Activated naive CD8-positive, alpha-beta T cell (primary cell): ENCODE measurements around the gene VASH2.
"Not testable (repeated sequence)": the region's sequence is repeated elsewhere in the genome, so short reads cannot be mapped to it uniquely, and the experiment has no call there.

ENCODE experiments used
- H3K27ac Mint-ChIP-seq: one replicate; pipeline ENCODE4 v1.8.0; 2021; ENCODE audit warnings: mixed read lengths
- H3K27me3 Mint-ChIP-seq: one replicate; pipeline ENCODE4 v1.8.0; 2021; ENCODE audit warnings: mixed read lengths
- H3K36me3 Mint-ChIP-seq: one replicate; pipeline ENCODE4 v1.8.0; 2021; ENCODE audit warnings: mixed read lengths
- H3K4me1 Mint-ChIP-seq: one replicate; pipeline ENCODE4 v1.8.0; 2021; ENCODE audit warnings: low read depth, mixed read lengths
- H3K4me3 Mint-ChIP-seq: one replicate; pipeline ENCODE4 v1.8.0; 2021; ENCODE audit warnings: mild to moderate bottlenecking, mixed read lengths
- H3K9me3 Mint-ChIP-seq: one replicate; pipeline ENCODE4 v1.8.0; 2021; ENCODE audit warnings: low read depth, mixed read lengths

VASH2 gene

GRCh38 chr1:213003256-213003655 is 52.9 kb downstream of the VASH2 start:
- H3K4me3 Mint-ChIP-seq, result no peak overlapping the region
- H3K27ac Mint-ChIP-seq, result peak overlapping the region; percentile 47
- no peaks in the 10 kb centered on the region for H3K9me3 Mint-ChIP-seq
- peaks cover 7% of the 10 kb centered on the region for H3K36me3 Mint-ChIP-seq
- no peaks in the 10 kb centered on the region for H3K27me3 Mint-ChIP-seq
- peaks cover 2% of the 10 kb centered on the region for H3K4me1 Mint-ChIP-seq

- H3K36me3 Mint-ChIP-seq, result peaks cover 6% of the 10 kb centered on the region
Observed at GRCh38 chr1:213008564-213008963, 58.2 kb downstream of the VASH2 start.

GRCh38 chr1:213014642-213015041 is 64.3 kb downstream of the VASH2 start:
- Mint-ChIP-seq H3K4me3 (peak overlapping the region; percentile 99), H3K27ac (peak overlapping the region; percentile 99), H3K27me3 (no peaks in the 10 kb centered on the region), H3K9me3 (no peaks in the 10 kb centered on the region), H3K4me1 (peaks cover 36% of the 10 kb centered on the region), H3K36me3 (peaks cover 6% of the 10 kb centered on the region)

More at GRCh38 chr1:213008564-213008963, 58.2 kb downstream of the VASH2 start:
- peaks cover 28% of the 10 kb centered on the region for H3K4me1 Mint-ChIP-seq
- H3K27me3 Mint-ChIP-seq, result no peaks in the 10 kb centered on the region
- H3K4me3 Mint-ChIP-seq, result no peak overlapping the region
- H3K9me3 Mint-ChIP-seq, result no peaks in the 10 kb centered on the region
- peak overlapping the region; percentile 18 for H3K27ac Mint-ChIP-seq

DNA sequence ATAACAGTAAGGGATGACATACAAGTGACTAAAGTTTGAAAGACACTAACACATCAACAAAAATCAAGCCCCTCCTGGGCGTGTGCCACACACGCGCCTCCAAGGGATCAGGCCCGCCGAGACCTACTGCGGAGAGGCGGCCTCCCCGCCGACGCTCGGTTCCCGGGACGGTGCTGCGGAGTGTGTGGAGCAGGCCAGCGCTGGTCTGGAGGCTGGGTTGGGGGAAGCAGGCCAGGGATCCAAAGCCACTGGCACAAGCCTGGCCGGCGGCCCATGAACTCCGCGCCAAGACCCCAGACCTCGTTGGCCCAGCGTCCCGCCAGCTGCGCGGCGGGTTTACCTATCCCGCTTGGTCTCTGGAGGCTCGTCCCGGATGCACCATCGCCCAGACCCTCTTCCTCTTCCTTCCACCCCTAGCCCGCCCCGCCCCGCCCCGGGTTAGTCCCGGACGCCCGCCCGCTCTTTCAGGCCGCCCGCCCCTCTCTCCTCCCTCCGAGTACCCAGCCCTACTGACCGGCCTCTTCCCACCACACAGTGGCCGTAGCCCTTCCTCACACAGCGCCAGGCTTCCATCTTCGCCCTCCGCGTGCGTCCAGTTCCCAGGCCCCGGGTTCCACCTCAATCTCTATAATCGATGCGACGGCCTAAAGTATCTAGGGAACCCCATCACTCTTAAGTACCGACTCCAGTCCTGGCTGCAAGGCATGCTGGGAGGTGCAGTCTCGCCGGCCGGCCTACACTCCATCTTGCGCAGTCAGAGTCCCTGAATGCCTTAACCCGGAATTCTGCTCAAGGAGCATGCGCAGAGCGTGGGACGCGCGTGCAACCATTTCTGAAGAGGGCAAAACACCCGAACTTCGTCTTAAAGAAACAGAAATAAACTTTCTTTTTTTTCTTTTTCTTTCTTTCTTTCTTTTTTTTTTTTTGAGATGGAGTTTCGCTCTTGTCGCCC is 65.0 kb downstream of the VASH2 start, which contains the start of gene ANGEL2:
Gene ANGEL2, minus strand, starts transcription at position 769 of the 952 bp plus-strand sequence. Its CDS starts 196 bp downstream, at position 573.
- Mint-ChIP-seq H3K9me3 (no peaks in the 10 kb centered on the region), H3K36me3 (peaks cover 6% of the 10 kb centered on the region), H3K27ac (peak within 1 kb of the TSS; percentile 99), H3K27me3 (no peaks in the 10 kb centered on the region), H3K4me1 (peaks cover 36% of the 10 kb centered on the region), H3K4me3 (peak within 1 kb of the TSS; percentile 99)

- no peak overlapping the region for H3K4me3 Mint-ChIP-seq
- H3K27ac Mint-ChIP-seq, result no peak overlapping the region
- H3K36me3 Mint-ChIP-seq, result no peaks in the 10 kb centered on the region
- no peaks in the 10 kb centered on the region for H3K9me3 Mint-ChIP-seq
- no peaks in the 10 kb centered on the region for H3K27me3 Mint-ChIP-seq
- H3K4me1 Mint-ChIP-seq, result peaks cover 21% of the 10 kb centered on the region
Observed at GRCh38 chr1:213017447-213018273, 67.3 kb downstream of the VASH2 start.

DNA sequence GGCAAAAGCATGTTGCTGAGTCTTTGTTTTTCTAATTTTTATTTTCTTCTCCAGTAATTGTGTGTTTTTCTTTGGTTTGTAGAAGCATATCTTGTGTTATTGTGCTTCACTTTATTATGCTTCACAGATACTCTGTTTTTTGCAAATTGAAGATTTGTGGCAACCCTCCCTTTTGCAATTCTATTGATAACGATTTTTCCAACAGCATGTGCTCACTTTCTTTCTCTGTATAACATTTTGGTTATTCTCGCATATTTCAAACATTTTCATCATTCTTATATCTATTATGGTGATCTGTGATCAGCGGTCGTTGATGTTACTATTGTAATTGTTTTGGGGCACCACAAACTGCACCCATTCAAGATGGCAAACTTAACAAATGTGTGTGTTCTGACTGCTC is 69.1 kb downstream of the VASH2 start:
- H3K27ac Mint-ChIP-seq, result no peak overlapping the region
- peaks cover 5% of the 10 kb centered on the region for H3K27me3 Mint-ChIP-seq
- no peak overlapping the region for H3K4me3 Mint-ChIP-seq
- H3K9me3 Mint-ChIP-seq, result no peaks in the 10 kb centered on the region
- peaks cover 6% of the 10 kb centered on the region for H3K4me1 Mint-ChIP-seq
- H3K36me3 Mint-ChIP-seq, result peaks cover 3% of the 10 kb centered on the region

GRCh38 chr1:213020016-213020415 is 69.7 kb downstream of the VASH2 start:
- H3K4me1 Mint-ChIP-seq, result peaks cover 3% of the 10 kb centered on the region
- no peaks in the 10 kb centered on the region for H3K9me3 Mint-ChIP-seq
- peaks cover 3% of the 10 kb centered on the region for H3K36me3 Mint-ChIP-seq
- no peak overlapping the region for H3K27ac Mint-ChIP-seq
- peaks cover 5% of the 10 kb centered on the region for H3K27me3 Mint-ChIP-seq
- no peak overlapping the region for H3K4me3 Mint-ChIP-seq

GRCh38 chr1:213027024-213027423 is 76.7 kb downstream of the VASH2 start:
- H3K9me3 Mint-ChIP-seq, H3K36me3 Mint-ChIP-seq, H3K4me3 Mint-ChIP-seq, H3K27ac Mint-ChIP-seq, H3K4me1 Mint-ChIP-seq: not testable (repeated sequence)
- H3K27me3 Mint-ChIP-seq, result peaks cover 28% of the 10 kb centered on the region

DNA sequence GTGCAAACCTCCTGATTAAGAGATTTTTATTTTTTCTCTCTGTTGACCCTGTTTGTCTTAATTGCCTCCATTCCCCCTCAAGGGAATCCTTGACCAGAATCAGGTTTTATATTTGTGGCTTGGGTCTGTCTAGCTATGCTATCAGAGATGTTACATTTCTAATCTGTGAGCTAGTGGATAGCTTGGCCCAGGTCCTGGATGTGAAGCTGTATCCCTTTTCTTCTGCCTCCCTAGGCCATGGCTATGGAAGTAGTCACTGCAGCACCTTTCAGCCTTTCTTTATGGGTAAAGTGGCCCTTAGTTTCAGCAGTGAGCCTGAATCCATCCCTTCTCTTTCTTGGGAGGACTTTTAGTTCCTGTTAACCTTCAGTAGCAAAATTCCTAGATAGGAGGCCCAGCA is 82.3 kb downstream of the VASH2 start:
- H3K27me3 Mint-ChIP-seq, result peaks cover 25% of the 10 kb centered on the region
- H3K27ac Mint-ChIP-seq, result no peak overlapping the region
- no peaks in the 10 kb centered on the region for H3K9me3 Mint-ChIP-seq

GRCh38 chr1:213034713-213035112 is 84.4 kb downstream of the VASH2 start:
- Mint-ChIP-seq H3K27ac (no peak overlapping the region), H3K36me3 (no peaks in the 10 kb centered on the region), H3K9me3 (no peaks in the 10 kb centered on the region), H3K27me3 (peaks cover 26% of the 10 kb centered on the region), H3K4me3 (no peak overlapping the region), H3K4me1 (no peaks in the 10 kb centered on the region)

More for the DNA sequence above, 82.3 kb downstream of the VASH2 start:
- no peak overlapping the region for H3K4me3 Mint-ChIP-seq
- H3K36me3 Mint-ChIP-seq, result no peaks in the 10 kb centered on the region
- H3K4me1 Mint-ChIP-seq, result no peaks in the 10 kb centered on the region

- no peaks in the 10 kb centered on the region for H3K4me1 Mint-ChIP-seq
- H3K4me3 Mint-ChIP-seq, result no peak overlapping the region
- H3K36me3 Mint-ChIP-seq, result no peaks in the 10 kb centered on the region
- peaks cover 22% of the 10 kb centered on the region for H3K27me3 Mint-ChIP-seq
- no peak overlapping the region for H3K27ac Mint-ChIP-seq
- H3K9me3 Mint-ChIP-seq, result no peaks in the 10 kb centered on the region
Observed at GRCh38 chr1:213035573-213035972, 85.2 kb downstream of the VASH2 start.
